KG1 (cell line): Measurements from ENCODE around the gene KNDC1.
"Not testable (repeated sequence)": the region's sequence is repeated elsewhere in the genome, so short reads cannot be mapped to it uniquely, and the experiment has no call there.

Experiments used
- DNase-seq: peaks from one replicate; lab custom pipeline; 2025; lab: John Stamatoyannopoulos, UW

The KNDC1 gene

DNA sequence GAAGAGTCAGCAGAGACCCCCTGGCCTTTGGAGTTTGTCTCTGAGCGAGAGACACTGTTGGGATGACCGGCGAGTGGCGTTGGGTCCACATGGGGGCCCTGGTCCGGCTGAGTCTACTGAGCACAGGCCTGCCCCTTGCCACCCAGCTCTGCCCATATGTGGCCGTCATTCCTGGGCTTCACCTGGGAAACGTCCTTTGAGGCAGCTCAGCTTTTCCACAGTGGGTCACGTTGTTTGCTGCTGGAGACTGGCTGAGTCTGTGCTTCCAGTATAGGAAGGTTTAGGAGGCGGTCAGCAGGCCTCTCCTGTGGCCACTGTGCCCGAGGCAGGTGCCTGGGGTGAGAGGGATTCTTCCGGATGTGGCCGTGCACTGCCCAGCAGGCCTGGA lies 99.6 kb downstream of the KNDC1 start:
- no peak for DNase-seq

DNA sequence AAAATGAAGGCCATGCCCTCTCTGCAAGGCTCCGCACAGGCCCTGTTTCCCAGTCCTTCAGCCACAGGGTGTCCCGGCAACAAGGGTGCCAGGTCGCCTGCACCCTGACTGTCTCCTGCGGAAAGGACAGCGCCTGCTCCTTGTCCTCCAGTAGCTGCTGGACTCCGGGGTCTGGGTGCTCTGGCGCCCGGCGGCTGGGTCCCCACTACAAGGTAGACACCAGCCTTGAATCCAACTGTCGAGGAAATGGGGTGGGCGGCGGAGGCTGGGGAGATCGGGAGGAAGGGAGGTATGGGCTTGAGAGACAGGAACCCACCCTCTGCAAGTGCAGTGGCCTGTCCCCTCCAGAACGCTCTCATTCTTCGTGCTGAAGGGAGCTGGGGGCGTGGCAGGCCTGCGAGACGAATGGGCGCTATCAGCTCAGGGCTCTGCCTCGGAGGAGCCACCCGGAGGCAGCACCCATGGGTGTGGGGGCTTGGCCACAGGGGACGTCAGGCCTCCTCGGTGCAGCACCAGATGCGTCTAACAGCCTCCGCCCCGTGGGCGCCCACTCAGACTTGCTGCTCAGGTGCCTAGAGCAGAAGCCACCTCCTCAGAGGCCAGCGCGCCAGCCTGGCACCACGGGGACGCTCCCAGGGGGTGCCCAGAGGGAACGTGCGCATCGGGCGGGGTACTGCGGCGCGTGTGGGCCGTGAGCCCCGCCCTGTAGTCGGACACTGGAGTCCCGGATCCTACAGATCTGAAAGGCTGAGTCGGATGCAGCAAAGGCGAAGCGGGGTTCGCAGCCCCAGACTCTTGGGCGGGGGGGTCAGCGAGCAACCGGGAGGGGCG lies 101.1 kb downstream of the KNDC1 start:
- peak; percentile 4 for DNase-seq

DNA sequence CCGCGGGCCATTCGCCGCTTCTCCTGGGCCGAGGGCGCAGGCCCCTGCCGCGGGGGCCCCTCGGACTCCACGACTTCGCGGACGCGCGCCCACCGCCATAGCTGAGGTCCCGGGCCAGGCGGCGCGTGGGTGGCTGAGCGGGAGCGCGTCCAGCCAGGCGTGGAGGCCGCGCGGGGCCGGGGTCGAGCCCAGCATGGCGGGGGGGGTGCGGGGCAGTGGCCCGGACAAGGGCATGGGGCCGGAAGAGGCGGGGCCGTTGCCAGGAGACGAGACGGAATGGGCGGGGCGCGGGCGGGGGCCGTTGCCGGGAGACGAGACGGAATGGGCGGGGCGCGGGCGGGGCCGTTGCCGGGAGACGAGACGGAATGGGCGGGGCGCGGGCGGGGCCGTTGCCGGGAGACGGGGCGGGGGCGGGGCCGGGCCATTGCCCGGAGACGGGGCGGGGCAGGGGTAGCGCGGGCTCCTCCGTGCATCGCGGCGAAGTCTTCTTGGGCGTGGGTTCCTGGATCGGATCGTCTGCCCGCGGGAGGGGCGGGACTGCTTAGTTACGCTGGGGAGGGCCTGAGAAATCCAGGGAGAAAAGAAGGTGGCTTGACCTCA lies 101.8 kb downstream of the KNDC1 start:
- DNase-seq = peak; percentile 10

DNA sequence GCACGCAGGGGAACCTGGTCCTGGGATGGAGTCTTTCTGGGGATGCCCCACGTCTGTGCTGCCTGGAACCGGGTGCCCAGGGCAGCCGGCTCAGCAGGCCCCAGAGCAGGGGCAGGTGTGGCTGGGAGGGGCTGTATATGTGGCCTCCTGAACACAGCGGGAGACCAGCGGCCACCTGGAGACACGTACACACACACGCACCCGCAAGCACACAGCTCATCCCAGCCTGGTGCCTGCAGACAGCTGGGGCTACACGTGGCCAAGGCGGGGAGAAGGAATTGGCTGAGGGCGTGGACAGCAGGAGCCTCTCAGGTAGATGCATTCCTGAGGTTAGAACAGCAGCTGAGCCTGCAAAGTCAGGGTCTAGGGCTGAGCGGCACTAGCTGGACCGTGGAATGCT lies 102.7 kb downstream of the KNDC1 start:
- no peak for DNase-seq

DNA sequence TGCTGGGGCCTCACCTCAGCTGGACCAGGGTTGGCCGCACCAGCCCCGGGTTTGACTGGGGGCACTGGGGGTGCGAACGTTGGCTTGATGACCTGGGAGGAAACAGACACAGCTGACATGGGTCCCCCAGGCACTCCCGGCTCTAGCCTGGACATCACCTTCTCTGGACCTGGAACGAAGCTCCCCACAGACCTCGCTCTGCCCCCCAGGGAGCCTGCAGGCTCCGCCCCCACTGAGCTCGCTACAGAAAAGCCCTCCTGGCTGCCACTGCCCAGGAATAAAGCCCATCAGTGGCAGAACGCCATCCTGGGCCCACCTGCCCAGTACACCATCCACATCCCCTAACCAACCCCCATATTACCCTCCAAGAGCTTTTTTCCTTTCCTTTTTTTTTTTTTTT lies 103.7 kb downstream of the KNDC1 start:
- DNase-seq = no peak

DNA sequence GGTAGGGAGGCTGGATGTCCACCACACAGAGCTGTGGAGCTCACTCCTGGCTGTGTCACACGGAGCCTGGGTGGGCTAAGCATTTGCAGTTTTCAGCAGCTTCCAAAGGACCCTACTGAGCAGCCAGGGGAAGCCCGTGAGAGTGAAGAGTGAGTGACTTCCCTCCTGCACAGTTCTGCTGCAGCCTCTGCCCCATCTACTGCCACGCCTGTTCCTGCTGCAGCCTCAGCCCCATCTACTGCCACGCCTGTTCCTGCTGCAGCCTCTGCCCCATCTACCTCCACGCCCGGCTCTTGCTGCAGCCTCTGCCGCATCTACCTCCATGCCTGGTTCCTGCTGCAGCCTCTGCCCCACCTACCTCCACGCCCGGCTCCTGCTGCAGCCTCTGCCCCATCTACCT lies 104.4 kb downstream of the KNDC1 start:
- DNase-seq = no peak

DNA sequence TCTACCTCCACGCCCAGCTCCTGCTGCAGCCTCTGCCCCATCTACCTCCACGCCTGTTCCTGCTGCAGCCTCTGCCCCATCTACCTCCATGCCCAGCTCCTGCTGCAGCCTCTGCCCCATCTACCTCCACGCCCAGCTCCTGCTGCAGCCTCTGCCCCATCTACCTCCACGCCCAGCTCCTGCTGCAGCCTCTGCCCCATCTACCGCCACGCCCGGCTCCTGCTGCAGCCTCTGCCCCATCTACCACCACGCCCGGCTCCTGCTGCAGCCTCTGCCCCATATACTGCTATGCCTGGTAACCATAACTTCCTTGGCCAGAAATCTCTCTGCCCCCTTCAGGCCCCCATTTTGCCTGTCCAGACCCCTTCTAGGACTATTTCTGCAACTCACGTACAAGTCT lies 105.0 kb downstream of the KNDC1 start:
- DNase-seq = not testable (repeated sequence)

DNA sequence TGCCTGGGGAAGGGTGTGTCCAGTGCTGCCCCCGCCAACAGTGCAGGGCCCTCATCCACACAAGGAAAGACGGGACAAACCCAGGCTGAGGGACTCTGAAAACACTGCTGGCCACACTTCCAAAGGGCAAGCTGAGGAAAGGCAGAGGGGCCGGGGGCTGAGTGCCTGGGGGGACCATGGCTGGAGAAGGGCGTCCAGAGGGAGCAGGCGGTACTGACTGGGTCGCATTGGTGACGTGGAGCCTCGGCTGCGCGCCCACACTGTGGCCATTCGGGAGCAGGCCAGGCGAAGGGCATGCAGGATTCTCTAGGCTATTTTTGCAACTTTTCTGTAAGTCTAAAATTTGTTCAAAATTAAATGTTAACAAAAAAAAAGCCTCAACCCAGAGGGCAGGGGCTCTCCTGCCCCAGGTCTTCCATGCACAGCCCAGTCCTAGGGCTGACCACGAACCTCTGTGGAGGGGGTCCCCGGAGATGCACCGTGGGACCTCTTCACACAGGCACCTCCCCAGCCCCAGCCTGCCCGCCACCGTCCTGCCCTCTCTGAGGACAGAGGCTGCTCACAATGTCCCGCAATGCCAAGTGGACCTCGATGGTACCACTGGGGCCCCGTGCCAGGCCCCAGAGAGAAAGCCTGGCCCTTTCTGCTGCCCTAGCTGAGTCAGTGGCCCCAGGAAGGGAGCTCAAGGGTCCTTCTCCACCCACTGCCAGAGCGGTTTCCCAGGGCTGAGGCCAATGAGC lies 106.2 kb downstream of the KNDC1 start:
- DNase-seq = no peak

DNA sequence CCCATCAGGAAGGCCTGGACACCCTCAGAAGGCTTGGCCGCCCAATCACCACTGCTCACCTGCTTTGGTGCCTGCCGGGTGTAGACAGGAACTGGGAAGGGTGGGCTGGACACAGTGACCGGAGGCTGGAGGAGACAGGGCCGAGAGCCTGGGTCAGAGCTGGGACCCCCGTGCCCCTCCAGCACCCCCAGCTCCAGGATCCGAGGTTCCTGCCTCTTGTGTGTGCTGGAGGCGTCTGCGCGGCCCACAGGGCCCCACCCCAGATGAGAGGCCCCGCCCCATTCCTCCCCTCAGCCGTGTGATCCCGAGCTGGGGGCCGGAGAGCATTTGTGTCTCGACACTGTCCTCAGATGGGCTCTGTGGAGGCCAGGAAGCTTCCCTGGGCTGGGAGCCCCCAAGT lies 107.3 kb downstream of the KNDC1 start:
- no peak for DNase-seq

DNA sequence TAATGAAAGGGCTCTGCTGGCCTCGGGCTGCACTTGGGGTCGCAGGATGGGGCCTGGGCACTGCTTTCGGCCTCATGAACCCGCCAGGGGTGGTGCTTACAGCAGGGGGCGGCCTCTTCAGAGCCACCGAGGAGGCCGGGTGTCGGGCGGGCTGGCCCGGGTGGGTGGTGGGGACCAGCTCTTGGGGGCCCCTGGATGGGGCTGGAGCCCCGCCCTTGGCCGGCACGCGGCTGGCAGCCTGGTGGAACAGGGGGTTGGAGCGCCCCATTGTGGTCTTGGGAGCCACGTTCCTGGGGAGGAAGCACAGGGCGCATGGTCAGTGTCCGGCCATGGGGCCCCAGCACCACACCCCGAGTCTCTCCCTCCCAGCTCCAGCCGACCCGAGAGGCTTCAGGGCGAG lies 107.8 kb downstream of the KNDC1 start:
- no peak for DNase-seq

DNA sequence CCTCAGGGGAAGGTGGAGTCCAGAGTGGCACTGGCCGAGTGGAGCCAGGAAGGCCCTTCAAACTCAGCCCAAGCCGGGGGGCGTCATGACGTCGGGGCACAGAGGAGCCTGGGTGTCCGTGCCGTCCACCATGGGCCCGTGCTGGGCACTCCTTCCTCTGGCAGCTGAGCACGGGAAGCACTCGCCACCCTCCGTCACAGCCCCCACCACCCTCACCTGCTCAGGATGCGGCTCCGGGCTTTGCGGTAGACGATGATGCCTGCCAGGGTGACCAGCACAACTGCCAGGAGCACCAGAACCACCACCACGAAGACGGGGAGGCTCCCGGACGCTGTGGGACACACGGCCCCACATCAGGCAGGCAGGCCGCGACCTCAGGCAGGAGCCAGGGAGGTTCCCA lies 108.5 kb downstream of the KNDC1 start:
- DNase-seq = no peak

DNA sequence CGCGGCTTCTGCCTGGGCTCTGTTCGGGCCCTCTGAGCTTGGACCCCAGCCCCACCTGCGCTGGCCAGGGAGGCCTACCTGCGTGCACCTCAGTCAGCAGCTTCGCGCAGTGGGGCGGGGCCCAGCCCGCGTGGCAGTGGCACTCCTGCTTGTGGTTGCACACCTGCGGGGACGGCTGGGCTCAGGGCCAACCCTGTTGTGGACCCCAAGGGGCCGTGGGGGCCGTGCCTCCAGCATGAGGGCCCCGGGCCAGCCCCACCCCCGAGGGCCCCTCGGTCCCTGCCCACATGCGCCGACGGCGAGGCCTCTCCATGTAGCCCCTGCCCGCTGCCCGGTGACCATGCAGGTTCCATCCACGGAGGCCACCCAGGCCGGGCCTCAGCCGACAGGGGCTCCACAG lies 109.3 kb downstream of the KNDC1 start:
- DNase-seq = no peak

DNA sequence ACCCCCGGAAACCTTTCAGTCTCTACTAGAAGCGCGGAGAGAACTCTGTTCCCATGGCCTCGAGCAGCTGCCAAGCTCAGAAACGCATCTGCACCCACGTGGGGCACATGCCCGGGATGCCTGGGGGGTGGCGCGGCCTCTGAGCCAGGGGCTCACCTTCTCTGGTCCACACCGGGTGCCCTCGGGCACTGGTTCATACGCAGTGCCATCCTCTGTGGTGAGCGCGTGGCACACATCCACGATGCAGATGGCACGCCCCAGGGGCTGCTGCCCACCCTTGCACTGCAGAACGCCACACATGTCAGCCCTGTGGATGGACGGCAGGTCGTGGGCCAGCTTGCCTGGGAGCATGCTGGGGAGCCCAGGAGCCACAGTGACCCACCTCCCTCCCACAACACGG lies 110.2 kb downstream of the KNDC1 start:
- DNase-seq = no peak

DNA sequence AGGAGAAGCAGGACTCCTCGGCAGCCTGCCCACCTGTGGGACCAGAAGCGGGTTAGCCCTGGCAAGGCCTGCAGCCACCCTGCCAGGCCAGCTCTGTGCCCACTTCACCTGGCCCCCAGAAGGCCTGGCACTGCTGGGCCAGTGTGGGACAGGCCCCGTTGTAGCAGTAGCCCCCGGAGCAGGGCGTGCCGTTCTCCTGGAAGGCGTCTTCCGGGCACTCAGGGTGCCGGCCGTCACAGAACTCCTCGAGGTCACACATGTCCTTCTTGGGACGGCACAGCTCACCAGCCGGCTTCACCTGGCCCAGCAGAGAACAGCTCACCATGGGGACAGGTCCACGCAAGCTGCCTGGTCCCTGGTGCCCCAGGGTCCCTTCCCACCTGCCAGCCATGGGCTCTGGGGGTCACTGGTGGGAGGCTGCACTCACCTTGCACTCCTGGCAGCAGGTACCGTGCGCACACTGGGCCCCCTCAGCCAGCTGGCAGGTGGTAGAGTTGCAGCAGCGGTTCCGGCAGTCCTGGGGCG lies 110.8 kb downstream of the KNDC1 start:
- DNase-seq = no peak

DNA sequence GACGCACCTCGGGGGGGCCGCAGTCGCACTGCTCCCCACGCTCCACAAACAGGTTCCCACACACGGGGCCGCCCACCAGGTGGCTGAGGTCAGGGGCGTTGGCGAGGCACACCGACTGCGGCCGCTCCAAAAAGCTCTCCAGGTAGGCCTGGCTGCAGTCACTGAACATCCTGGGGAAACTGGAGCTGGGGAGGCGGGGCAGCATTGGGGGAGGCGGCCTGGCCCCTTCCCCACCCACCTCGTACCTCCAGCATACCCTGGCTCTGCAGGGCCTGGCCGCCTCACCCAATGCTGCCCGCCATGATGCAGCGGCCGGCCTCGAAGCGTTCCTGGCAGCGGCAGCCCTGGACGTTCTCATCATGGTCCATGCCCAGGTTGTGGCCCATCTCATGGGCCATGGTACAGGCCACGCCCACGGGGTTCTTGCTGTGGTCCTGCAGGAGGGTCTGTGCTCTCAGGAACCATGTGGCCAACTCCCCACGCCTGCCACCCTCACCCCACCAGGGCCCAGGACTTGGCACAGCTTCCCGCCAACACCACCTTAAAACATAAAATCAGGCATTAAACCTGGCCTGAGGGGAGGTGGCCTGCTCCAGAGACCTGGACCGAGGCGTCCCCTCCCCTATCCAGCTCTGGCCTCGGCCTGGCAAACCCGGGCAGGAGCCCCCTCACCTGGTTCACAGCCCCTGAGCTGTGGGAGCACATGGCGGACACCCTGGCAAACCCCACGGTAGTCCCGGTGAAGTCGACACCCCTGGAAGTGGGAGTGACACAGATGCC lies 111.7 kb downstream of the KNDC1 start:
- no peak for DNase-seq

DNA sequence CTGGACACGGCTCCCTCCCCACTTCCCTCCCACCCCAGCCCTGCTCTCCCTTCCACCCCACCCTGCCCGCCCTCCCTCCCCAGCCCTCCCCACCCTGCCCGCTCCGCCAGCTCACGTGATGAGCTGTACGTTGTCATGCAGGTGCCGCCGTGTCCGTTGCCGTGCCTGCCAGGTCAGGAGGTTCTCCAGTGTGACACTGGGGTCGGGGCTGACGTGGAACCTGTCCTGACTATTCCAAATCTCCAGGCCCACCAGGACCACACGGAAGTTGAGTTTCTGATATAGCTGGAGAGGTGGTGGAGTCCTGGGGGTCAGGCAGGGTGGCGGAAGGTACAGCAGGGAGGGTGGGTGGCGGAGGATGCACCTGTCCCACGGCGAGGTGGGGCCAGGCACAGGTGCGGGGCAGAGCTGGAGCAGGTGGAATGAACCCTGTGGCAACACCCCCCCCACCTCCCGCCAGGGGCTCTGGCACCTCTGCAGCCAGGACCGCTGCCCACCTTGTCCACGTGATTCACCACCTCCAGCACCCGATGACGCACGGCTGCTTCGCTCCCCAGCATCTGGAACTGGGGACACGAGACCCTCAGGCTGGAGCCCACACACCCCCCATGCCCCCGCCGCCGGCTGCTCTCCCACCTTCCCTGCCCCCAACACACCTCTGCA lies 112.4 kb downstream of the KNDC1 start:
- DNase-seq = no peak

DNA sequence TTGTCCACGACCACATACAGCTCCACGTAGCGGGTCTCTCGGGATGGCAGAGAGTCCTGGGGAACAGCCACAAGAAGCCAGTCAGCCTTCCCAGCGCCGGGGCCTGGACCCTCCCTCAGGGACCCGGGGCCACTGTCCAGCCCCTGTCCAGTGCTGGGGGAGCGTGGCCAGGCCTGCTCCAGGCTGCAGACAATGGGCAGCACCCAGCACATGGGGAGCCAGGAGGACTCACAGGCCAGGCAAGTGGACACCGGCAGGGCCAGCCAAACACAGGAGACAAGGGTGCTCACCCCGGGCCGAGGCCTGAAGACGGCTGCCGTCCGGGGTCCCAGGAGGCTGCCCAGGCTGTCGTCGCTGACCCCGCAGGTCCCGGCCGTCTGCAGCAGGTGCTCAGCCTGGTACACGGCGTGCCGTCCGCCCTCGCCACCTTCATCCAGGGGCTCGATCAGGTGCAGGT lies 113.0 kb downstream of the KNDC1 start:
- no peak for DNase-seq

DNA sequence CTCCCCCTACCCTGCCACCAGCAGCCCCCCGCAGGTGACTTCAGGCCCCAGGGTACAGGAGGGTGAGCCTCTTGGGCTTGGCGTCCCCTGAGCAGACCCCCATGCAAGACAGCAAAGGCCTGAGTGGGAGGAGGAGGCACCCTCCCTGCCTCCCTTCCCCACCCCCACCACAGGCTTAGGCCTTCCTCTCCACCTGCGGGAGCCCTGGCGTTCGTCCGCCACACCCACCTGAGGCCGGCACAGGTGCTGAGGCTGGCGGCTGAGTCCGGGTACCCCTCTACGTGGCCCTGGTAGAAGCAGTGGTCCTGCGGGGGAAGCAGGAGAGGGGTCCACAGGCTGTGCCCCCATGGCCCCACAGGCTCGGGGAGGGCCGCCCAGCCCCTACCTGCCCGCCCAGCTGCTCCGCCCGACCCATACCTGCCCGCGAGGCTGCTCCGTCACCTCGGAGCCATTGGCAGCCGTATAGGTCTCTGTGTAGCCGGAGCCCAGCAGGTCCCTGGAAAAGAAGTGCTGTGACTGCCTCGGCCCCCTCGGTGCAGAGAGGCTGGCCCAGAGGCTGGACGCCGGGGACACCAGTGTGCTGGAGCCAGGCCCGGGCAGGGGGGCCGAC lies 113.6 kb downstream of the KNDC1 start:
- no peak for DNase-seq

DNA sequence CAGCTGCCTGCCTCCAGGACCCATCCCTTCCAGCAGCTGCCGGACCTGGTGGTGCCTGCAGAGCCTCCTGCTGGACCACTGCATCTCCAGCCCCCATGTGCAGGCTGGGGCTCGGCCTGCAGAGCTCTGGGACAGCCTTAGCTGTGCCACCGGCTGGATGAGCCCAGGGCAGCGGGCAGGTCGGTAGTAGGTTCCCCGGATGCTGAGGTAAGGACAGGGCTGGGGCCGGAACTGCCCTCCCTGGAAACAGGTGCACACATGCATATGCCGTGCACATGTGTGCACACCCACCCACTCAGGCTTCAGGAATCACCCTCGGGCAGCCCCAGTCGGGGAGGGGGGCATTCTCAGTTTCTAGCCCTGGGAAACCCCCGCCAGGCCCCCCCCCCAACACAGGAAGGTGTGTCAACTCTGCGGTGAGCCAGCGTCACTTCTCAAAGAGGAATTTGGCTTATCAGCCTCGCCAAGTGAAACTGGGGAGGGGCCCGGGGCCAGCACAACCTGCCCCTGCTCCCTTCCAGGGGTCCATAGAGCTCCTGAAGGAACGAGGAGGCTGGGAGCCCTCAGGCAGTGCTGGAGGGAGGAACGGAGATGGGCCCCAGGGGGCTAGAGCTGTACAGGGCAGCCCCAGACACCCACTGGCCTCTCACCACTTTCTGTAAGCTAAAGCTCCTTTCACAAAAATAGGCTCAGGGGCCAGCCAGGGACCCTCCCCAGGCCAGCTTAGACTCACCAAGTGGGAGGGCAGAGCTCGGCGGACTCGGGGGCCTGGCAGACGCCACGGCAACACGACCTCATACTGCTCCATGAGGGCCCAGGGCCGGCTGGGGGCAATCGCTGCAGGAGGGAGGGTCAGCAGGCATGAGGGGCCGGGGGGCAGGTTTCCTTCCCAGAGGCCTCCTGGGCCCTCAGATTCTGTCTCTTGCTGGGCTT lies 115.0 kb downstream of the KNDC1 start:
- DNase-seq = peak; percentile 39

DNA sequence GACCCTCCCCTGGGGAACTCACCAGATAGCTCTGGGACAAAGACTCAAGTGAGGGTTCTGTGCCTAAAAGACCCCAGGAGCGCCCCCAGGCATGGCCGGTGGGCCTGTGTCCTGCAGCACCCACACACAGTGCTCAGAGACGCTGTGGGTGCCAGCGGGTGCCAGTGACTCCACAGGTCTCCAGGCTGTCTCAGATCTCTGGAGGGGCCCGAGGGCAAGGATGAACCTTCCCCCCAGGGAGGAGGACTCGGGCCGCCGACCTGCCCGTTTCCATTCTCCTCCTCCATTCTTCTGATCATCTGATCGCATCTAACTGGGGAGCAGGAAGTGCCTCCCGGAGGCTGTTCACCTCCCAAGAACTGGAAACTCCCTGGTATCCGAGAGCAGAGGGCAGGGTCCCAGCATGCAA lies 115.7 kb downstream of the KNDC1 start:
- no peak for DNase-seq
